A673 (cell line): ENCODE data around the gene KCNQ2. TPM values are rescaled to one million over a fixed set of nuclear protein-coding genes. Genes with fewer than 3 reads are reported as not detected.

Experiments
- BruUV-seq: library from RNA; stranded (reverse); fragments of 400-500 nt; replicated peaks from 2 replicates; lab custom pipeline; 2021; lab: Mats Ljungman, UMichigan
- CTCF ChIA-PET: fragments of 300-600 bp; sonication (Branson Sonifier 250); formaldehyde crosslinking; loops from one replicate; lab custom pipeline; 2022; ENCODE audit warnings: antibody characterized with exemption; lab: Charles Lee
- POLR2A ChIA-PET: fragments of 300-600 bp; sonication (Branson Sonifier 250); formaldehyde crosslinking; loops from one replicate; lab custom pipeline; 2022; ENCODE audit warnings: antibody characterized with exemption; ENCODE audit not compliant: low non-redundant PET; lab: Charles Lee
- DNase-seq: peaks from one replicate; pipeline ENCODE4 v3.0.0-alpha.2; 2015; ENCODE audit warnings: low spot score
- H3K27ac ChIP-seq: fragments of 200-600 bp; sonication (generic); 2 replicates; pipeline ENCODE4 v1.5.1; 2016; ENCODE audit warnings: mixed run types, low read depth, mild to moderate bottlenecking, mixed read lengths, antibody characterized with exemption, low read length; ENCODE audit not compliant: poor library complexity, severe bottlenecking
- H3K27me3 ChIP-seq: fragments of 200-600 bp; sonication (generic); replicated peaks from 2 replicates; pipeline ENCODE4 v1.6.1; 2017; ENCODE audit warnings: mixed run types, low read depth, mild to moderate bottlenecking, mixed read lengths, antibody characterized with exemption, low read length; ENCODE audit not compliant: insufficient read depth, poor library complexity
- H3K36me3 ChIP-seq: fragments of 200-600 bp; sonication (generic); 2 replicates; pipeline ENCODE4 v1.6.1; 2016; ENCODE audit warnings: mixed run types, mild to moderate bottlenecking, mixed read lengths, antibody characterized with exemption, low read length; ENCODE audit not compliant: insufficient read depth, poor library complexity, severe bottlenecking
- H3K4me1 ChIP-seq: fragments of 200-600 bp; sonication (generic); 2 replicates; pipeline ENCODE4 v1.6.1; 2017; ENCODE audit warnings: mixed run types, mild to moderate bottlenecking, mixed read lengths, antibody characterized with exemption, low read length; ENCODE audit not compliant: insufficient read depth, poor library complexity, severe bottlenecking
- H3K4me3 ChIP-seq: fragments of 200-600 bp; sonication (generic); 2 replicates; pipeline ENCODE4 v1.5.1; 2016; ENCODE audit warnings: low read depth, mixed run types, mild to moderate bottlenecking, mixed read lengths, low read length; ENCODE audit not compliant: poor library complexity, severe bottlenecking
- H3K9me3 ChIP-seq: fragments of 200-600 bp; sonication (generic); 2 replicates; pipeline ENCODE4 v1.6.1; 2016; ENCODE audit warnings: mixed run types, low read depth, mild to moderate bottlenecking, mixed read lengths, antibody characterized with exemption, low read length; ENCODE audit not compliant: poor library complexity, severe bottlenecking
- EZH2 ChIP-seq: fragments of 200-600 bp; sonication (generic); IDR thresholded peaks from 2 replicates; pipeline ENCODE4 v1.6.1; 2017; ENCODE audit warnings: borderline replicate concordance, low read depth, mild to moderate bottlenecking, mixed read lengths, antibody characterized with exemption, low read length; ENCODE audit not compliant: poor library complexity, severe bottlenecking
- intact Hi-C: fragments of 100-400 bp; cut with micrococcal nuclease; formaldehyde crosslinking; loops from one replicate; pipeline ENCODE4 v1.10.0; 2022; ENCODE audit not compliant: unreplicated experiment
- total RNA-seq: library from RNA; stranded (reverse); gene quantifications from 2 replicates; pipeline ENCODE4 v1.2.3, GENCODE V29; 2021
- TF ChIP-seq, protein P1 (sequence below): fragments of 300-800, 200-600 bp; sonication (generic); conservative IDR thresholded peaks from 2 replicates; pipeline ENCODE4 v1.5.1; 2017; ENCODE audit warnings: low read depth, mild to moderate bottlenecking, antibody characterized with exemption, low read length, moderate library complexity, mixed read lengths

Gene KCNQ2
- total RNA-seq, 1 experiment from 2014 or later, result 6.6 TPM

DNA sequence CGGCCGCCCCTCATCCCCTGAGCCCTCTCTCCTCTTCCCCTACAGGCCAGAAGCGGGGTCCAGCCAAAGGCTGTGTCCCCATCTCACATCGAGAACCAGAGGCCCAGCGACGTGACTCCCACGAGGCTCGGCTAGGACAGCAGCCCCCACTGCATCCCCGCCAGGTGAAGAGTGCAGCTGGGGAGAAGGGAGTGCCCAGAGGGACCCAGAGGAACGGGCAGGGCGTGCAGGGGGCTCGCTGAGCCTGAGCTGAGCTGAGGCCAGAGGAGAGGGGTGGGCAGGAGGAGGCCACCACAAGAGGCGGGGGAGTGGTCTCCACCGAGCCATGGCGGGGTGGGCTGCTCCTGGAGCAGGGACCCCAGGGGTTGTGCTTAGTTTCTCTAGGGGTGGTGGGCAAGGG, 32.6 kb downstream of the KCNQ2 start:
- ChIA-PET CTCF (no interaction called here), POLR2A (no interaction called here)
- no peaks in the 10 kb centered on the region for H3K9me3 ChIP-seq
- BruUV-seq, result no TSS peak
- no peak for DNase-seq
- intact Hi-C loops, result no loop called here
- H3K36me3 ChIP-seq, result no peaks in the 10 kb centered on the region
- H3K4me3 ChIP-seq, result no peak overlapping the region
- H3K27me3 ChIP-seq, result no peaks in the 10 kb centered on the region
- H3K4me1 ChIP-seq, result no peaks in the 10 kb centered on the region
- no peak for TF ChIP-seq EZH2
- TF ChIP-seq, protein P1, sequence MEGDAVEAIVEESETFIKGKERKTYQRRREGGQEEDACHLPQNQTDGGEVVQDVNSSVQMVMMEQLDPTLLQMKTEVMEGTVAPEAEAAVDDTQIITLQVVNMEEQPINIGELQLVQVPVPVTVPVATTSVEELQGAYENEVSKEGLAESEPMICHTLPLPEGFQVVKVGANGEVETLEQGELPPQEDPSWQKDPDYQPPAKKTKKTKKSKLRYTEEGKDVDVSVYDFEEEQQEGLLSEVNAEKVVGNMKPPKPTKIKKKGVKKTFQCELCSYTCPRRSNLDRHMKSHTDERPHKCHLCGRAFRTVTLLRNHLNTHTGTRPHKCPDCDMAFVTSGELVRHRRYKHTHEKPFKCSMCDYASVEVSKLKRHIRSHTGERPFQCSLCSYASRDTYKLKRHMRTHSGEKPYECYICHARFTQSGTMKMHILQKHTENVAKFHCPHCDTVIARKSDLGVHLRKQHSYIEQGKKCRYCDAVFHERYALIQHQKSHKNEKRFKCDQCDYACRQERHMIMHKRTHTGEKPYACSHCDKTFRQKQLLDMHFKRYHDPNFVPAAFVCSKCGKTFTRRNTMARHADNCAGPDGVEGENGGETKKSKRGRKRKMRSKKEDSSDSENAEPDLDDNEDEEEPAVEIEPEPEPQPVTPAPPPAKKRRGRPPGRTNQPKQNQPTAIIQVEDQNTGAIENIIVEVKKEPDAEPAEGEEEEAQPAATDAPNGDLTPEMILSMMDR, result no peak
- no peak overlapping the region for H3K27ac ChIP-seq

DNA sequence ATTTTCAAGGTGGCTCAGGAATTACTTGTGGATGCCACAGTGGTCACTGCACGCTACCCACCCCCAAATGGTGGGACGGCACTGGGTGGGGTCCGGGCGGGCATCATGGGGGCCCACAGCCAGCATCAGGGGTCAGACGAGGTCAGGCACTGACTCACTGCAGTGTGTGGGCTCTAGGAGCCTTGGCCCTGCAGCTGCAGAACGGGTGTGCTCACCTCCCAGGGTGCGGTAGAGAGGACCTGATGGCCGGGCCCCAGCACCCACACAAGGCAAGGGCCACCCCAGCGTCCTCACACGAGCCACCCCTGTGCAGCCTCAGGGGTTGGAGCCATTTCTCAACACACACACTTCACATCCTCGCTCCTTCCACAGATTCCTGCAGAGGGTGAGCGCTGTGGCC, 34.3 kb downstream of the KCNQ2 start:
- peaks cover 4% of the 10 kb centered on the region for H3K4me1 ChIP-seq
- no peak overlapping the region for H3K4me3 ChIP-seq
- ChIA-PET CTCF (no interaction called here), POLR2A (no interaction called here)
- no peak overlapping the region for H3K27ac ChIP-seq
- TF ChIP-seq, protein P1, result no peak
- TF ChIP-seq EZH2, result no peak
- no peaks in the 10 kb centered on the region for H3K9me3 ChIP-seq
- no peaks in the 10 kb centered on the region for H3K36me3 ChIP-seq
- DNase-seq, result no peak
- intact Hi-C loops, result no loop called here
- no peaks in the 10 kb centered on the region for H3K27me3 ChIP-seq
- BruUV-seq, result no TSS peak

DNA sequence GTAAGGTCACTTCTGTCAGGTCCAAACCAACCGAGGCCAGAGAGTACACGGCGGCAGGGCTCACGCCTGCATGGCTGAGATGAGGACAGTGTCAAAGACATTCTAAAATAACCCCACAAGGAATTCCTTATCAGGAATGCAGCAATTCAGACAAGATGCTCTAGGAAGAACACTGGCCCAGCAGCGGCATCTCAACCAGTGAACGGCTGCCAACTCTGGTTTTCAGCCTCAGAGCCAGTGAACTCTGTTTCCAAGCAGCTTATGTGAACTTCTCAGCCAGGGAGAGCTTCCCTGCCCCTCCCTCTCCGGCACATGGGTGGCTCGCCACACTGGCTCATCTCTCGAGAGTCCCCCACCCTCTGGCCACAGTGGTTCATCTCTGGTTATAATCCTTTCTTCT, 36.9 kb downstream of the KCNQ2 start:
- POLR2A ChIA-PET, result no interaction called here
- peaks cover 4% of the 10 kb centered on the region for H3K4me1 ChIP-seq
- intact Hi-C loops, result no loop called here
- no peak for TF ChIP-seq EZH2
- TF ChIP-seq, protein P1, result no peak
- H3K4me3 ChIP-seq, result no peak overlapping the region
- no TSS peak for BruUV-seq
- no peaks in the 10 kb centered on the region for H3K36me3 ChIP-seq
- no peak for DNase-seq
- no peak overlapping the region for H3K27ac ChIP-seq
- CTCF ChIA-PET, result no interaction called here
- no peaks in the 10 kb centered on the region for H3K27me3 ChIP-seq
- H3K9me3 ChIP-seq, result no peaks in the 10 kb centered on the region
